HG02885 (cell line): Measurements from ENCODE around the gene PRDM12.
"Not testable (repeated sequence)": the region's sequence is repeated elsewhere in the genome, so short reads cannot be mapped to it uniquely, and the experiment has no call there.

ENCODE experiments used
- ATAC-seq: cut with Tn5 transposase; IDR thresholded peaks from one replicate; pipeline ENCODE4 v1.9.1; 2021; ENCODE audit warnings: mild to moderate bottlenecking; ENCODE audit not compliant: unreplicated experiment, poor library complexity

Gene PRDM12

GRCh38 chr9:130685945-130686344, 21.6 kb downstream of the PRDM12 start:
- not testable (repeated sequence) for ATAC-seq

GRCh38 chr9:130687615-130688014, 23.2 kb downstream of the PRDM12 start:
- no peak for ATAC-seq

GRCh38 chr9:130688072-130688471, 23.7 kb downstream of the PRDM12 start:
- no peak for ATAC-seq

- no peak for ATAC-seq
Measured at GRCh38 chr9:130689572-130689936, 25.2 kb downstream of the PRDM12 start.

GRCh38 chr9:130689937-130690700, 25.7 kb downstream of the PRDM12 start:
- peak; percentile 32 for ATAC-seq

DNA sequence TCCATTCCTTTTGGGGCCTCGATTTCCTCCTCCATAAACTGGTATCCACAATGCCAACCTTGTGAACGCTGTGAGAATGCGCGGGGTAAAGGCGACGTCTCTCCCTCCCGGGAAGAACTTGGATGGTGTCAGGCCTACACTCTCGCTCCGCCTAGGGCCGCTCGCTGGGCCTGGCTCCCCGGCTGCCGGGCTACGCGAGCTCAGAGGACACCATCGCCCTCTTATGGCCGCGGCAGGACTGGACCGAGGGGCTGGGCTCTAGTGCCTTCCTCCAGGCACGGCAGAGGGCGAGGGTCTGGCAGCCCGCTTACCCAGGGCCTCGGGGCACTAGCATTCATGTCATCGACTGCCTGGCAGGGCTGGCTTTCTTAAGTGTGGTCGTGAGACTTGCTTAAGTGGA, 27.9 kb downstream of the PRDM12 start:
- ATAC-seq: no peak

GRCh38 chr9:130693101-130693425, 28.7 kb downstream of the PRDM12 start:
- no peak for ATAC-seq

DNA sequence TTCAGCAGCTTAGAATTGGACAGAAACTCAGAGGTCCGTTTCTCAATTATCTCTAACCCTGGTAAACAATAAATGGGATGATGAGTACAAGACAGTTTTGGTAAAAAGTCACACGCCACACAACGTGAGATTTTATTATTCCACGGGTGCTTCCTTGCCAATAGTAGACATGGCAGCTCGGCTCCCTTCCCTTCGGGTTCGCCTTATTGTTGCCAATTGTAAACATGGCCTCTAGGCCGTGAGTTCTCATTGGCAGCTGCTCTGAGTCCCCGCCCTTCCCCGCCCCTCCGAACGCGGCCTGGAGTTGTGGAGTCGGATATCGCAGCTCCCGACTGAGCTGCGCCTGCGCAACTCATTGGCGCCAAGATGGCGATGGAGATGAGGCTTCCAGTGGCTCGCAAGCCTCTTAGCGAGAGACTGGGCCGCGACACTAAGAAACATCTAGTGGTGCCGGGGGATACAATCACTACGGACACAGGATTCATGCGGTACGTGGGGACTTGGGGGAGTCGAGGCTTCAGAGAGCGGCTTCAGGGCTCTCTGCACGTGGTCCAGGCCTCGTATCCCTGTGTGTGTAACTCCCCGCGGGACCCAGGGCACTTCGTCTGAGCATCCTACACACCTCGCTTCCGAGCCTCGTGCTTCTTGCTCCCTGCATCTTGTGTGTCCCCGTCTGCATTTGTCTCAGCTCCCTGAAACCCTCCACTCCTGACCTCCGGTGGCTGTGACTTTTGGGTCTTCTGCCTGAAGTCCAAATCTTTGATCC, 29.2 kb downstream of the PRDM12 start, which contains the start of gene EXOSC2:
EXOSC2 (plus strand) TSS at position 355 of the 766 bp plus-strand sequence; CDS start at position 367, 12 bp downstream.
- peak; percentile 95 for ATAC-seq

GRCh38 chr9:130694205-130694604, 29.8 kb downstream of the PRDM12 start:
- no peak for ATAC-seq

DNA sequence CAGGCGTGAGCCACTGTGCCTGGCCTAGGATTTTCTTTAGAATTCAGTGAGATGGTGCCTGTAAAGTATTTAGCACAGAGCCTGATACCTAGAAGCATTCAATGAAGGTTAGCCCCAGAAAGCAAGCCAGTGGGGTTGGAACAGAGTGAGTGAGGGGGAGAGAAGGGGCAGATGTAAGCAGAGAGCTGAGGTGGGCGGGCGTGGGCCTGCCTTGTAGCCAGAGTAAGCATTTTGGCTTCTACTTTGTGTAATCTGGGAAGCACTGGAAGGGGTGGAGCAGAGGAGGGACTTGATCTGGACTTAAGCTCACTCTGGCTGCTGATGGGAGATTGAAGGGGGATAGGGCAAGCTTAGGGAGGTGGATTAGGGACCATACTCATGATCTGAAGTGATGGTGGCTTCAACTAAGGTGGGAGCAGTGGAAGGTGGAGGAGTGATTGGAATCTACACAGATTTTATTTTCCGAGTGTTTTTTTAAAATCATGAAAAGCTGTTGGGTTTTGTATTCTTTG, 31.8 kb downstream of the PRDM12 start:
- ATAC-seq: no peak

DNA sequence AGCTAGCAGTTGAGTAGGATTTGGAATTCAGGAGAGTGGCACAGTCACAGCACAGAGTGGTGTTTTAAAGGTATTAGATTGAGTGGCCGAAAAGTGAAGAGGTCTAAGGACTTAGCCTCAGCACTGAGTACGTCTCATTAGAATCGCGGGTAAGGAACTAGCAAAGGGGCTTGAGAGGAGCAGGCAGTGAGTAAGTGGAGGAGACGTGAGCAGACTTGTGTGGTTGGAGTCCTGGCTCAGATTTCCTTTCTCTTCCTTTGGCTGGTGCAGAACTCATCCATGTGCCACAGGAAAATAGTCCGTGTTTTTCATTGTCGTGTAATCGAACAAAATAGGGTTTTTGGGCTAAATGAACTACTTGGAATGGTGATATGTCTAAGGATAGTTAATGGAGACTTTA, 32.6 kb downstream of the PRDM12 start:
- ATAC-seq: no peak

DNA sequence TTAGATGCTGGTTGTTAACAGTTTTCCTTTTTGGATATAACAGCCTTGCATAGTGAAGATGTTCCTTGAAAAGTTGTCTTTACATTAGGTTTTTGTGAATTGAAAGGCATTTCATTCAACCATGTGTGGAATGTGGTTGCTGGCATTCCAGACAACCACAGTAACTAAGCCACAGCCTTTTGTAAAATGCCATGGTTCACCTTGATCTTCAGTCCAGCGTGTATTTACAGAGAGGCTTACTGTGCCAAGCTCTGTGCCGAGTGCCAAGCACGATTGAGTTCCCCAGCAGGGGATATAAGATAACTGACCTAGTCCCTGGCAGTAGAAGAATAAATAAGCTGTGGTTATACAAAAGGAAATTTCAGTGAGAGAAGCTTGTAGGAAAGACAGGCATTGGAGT, 34.1 kb downstream of the PRDM12 start:
- ATAC-seq: no peak

DNA sequence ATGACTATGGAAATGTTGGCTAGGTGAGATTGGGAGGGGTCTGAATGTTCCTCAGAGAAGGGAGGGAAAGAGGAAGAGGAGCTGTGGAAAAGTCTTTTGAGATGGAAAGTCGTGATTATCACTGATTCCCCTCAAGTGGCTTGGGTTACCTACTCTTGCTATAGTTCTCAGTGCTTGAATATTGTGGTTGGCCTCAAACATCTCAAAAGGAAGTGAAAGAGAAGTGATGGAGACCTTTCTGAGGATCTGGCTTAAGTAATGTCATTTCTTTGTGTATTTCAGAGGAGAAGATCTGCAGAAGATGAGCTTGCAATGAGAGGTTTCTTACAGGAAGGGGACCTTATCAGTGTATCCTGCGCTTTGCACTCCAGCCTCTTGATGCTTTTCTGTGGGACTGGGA, 34.7 kb downstream of the PRDM12 start:
- ATAC-seq: no peak

DNA sequence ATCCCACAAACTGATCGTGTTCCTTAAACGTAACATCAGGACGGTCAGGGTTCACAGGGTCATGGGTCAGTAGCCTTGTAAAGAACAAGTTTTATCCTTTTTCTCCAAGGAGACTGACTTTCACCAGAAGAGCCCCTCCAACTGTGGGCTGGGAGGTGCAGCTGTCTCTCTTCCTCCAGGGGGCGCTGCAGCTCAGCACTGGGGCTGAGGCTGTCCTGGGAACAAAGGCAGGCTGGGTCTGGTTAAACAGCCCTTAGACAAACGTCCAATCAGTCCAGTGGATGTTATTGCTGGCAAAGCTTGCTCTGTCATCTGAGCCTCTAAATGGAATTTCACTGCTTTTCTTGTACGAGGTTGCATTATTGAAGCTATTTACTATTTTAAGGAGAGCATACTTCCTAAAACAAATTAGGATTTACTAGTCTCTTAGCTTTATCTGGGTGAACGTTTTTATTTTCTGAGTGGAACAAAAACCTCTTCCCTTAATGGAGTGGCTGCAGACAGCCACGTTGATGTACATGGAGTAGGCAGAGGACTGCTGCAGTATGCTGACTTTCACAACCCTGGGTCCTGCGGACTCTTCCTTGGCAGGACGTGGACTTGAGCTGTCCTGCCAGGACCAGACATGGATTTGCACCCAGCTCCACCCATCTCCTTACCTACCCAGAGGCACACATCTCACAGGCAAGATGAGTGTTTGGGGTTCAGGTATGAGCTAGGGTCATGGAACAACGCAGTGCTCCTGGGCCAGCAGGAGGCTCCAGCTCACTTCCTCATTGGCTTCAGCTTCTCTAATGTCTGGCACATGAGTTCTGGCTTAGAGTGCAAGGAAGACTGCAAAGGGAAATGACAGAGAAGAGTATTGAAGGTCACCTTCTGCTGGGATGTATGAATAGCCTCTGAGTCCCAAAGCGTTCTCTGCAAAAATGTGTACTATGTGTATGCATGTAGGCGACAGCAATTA, 36.9 kb downstream of the PRDM12 start:
- ATAC-seq: no peak

DNA sequence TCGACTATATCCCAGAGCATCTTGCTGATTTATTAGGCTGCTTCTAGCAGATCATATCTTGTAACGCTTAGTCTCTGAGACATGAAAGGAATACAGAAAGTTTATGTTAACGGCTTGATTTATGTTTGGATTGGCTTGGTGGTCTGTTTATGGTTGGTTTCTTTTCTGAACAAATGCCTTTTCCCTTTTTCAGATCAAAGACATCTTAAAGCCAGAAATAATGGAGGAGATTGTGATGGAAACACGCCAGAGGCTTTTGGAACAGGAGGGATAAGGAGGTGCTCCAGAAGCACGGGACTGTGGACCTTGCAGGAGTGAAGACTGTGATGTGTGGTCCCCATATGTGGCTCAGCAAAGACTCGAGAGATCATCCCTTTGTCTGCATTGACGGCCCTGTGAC, 39.1 kb downstream of the PRDM12 start:
- ATAC-seq: no peak

GRCh38 chr9:130707225-130707976, 43.0 kb downstream of the PRDM12 start:
- ATAC-seq: no peak

GRCh38 chr9:130710822-130711352, 46.5 kb downstream of the PRDM12 start:
- no peak for ATAC-seq

DNA sequence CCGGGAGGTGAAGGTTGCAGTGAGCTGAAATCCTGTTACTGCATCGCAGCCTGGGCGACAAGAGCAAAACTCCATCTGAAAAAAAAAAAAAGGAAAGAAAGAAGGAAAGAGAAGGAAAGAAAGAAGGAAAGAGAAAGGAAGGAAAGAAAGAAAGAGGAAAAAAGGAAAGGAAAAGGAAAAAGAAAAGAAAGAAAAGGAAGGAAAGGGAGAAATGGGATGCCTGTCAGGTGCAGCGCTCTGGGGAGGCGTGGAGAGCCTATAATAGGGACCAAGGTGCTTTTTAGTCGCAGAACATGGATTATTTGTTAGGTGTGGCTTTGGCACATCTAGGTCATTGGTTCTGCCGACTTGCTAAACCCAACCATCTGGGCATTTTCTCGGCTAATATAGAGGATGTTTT, 47.1 kb downstream of the PRDM12 start:
- ATAC-seq: no peak

DNA sequence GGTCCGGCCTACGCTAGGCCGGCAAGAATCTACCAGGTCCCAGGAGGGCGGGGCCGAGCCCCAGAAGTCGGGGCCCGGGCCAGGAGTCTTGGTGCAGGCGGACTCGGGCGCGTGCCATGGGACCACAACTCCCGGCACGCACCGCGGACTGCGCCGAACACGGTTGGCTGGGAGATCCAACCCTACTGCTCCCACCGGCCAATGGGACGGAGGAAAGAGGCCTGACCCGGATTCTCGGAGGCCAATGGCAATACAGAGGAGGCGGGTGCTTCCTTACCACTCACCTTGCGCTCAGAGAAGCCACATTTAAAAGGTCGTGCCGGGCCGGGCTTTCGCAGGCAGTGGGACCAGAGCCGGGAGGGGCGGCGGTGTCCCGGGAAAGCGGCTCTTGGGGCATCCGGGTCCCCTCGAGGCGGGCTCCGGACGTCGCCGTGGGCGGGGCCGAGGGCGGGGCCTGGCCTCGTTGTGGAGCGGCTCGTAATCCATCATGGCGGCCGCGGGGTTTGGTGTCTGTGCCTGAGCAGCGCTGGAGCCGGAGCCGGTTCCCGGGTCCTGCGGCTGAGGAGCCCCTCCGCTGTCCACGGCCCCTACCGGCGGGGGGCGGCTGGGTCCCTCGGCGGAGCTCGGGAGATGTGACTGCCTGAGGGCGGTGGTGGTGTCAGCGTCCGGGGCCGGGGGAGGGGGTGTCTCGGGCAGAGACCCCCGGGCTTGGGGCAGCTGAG, 48.3 kb downstream of the PRDM12 start:
- peak; percentile 95 for ATAC-seq
